ENCODE measurements around the gene FETUB. TPM values are rescaled to one million over a fixed set of nuclear protein-coding genes. Genes with fewer than 3 reads are reported as not detected.
"Not testable (repeated sequence)": the region's sequence is repeated elsewhere in the genome, so short reads cannot be mapped to it uniquely, and the experiment has no call there.

Gene FETUB
- total RNA-seq, 1 donor from 2014 or later: not detected

GRCh38 chr3:186633481-186633880 lies 6.7 kb upstream of the FETUB start:
- Mint-ChIP-seq H3K36me3 (ENCODE audit: unreplicated experiment) (no peaks in the 10 kb centered on the region), H3K9me3 (ENCODE audit: unreplicated experiment) (peaks cover 2% of the 10 kb centered on the region), H3K4me3 (ENCODE audit: unreplicated experiment) (no peak overlapping the region), H3K27me3 (ENCODE audit: unreplicated experiment) (peaks cover 1% of the 10 kb centered on the region), H3K27ac (ENCODE audit: unreplicated experiment) (no peak overlapping the region), H3K4me1 (ENCODE audit: low read depth, unreplicated experiment) (no peaks in the 10 kb centered on the region)
- TF ChIP-seq CTCF (IDR thresholded peaks at IDR 0.05; ENCODE audit: partially characterized antibody, unreplicated experiment): no peak
- no peak for DNase-seq

GRCh38 chr3:186634207-186634606 lies 6.0 kb upstream of the FETUB start:
- not testable (repeated sequence) for DNase-seq; H3K27me3 Mint-ChIP-seq (ENCODE audit: unreplicated experiment); H3K36me3 Mint-ChIP-seq (ENCODE audit: unreplicated experiment); H3K4me3 Mint-ChIP-seq (ENCODE audit: unreplicated experiment); H3K9me3 Mint-ChIP-seq (ENCODE audit: unreplicated experiment); H3K4me1 Mint-ChIP-seq (ENCODE audit: low read depth, unreplicated experiment); H3K27ac Mint-ChIP-seq (ENCODE audit: unreplicated experiment)

- Mint-ChIP-seq H3K4me3 (ENCODE audit: unreplicated experiment) (no peak overlapping the region), H3K4me1 (ENCODE audit: low read depth, unreplicated experiment) (peaks cover 2% of the 10 kb centered on the region)
Measured at GRCh38 chr3:186635532-186635931, 4.7 kb upstream of the FETUB start.

GRCh38 chr3:186636536-186636935 lies 3.7 kb upstream of the FETUB start:
- no peak for DNase-seq
- peaks cover 7% of the 10 kb centered on the region for H3K4me1 Mint-ChIP-seq (ENCODE audit: low read depth, unreplicated experiment)
- no peaks in the 10 kb centered on the region for H3K36me3 Mint-ChIP-seq (ENCODE audit: unreplicated experiment)
- TF ChIP-seq CTCF (IDR thresholded peaks at IDR 0.05; ENCODE audit: partially characterized antibody, unreplicated experiment): no peak
- H3K27ac Mint-ChIP-seq (ENCODE audit: unreplicated experiment): no peak overlapping the region
- H3K9me3 Mint-ChIP-seq (ENCODE audit: unreplicated experiment): peaks cover 2% of the 10 kb centered on the region
- H3K4me3 Mint-ChIP-seq (ENCODE audit: unreplicated experiment): no peak overlapping the region
- peaks cover 1% of the 10 kb centered on the region for H3K27me3 Mint-ChIP-seq (ENCODE audit: unreplicated experiment)

More at GRCh38 chr3:186635532-186635931, 4.7 kb upstream of the FETUB start:
- no peak for DNase-seq
- H3K27me3 Mint-ChIP-seq (ENCODE audit: unreplicated experiment): peaks cover 1% of the 10 kb centered on the region
- no peak for TF ChIP-seq CTCF (IDR thresholded peaks at IDR 0.05; ENCODE audit: partially characterized antibody, unreplicated experiment)
- H3K27ac Mint-ChIP-seq (ENCODE audit: unreplicated experiment): no peak overlapping the region
- no peaks in the 10 kb centered on the region for H3K36me3 Mint-ChIP-seq (ENCODE audit: unreplicated experiment)
- peaks cover 2% of the 10 kb centered on the region for H3K9me3 Mint-ChIP-seq (ENCODE audit: unreplicated experiment)

- no peak for DNase-seq
- no peaks in the 10 kb centered on the region for H3K36me3 Mint-ChIP-seq (ENCODE audit: unreplicated experiment)
- H3K4me1 Mint-ChIP-seq (ENCODE audit: low read depth, unreplicated experiment): peaks cover 7% of the 10 kb centered on the region
- peaks cover 2% of the 10 kb centered on the region for H3K9me3 Mint-ChIP-seq (ENCODE audit: unreplicated experiment)
- no peak for TF ChIP-seq CTCF (IDR thresholded peaks at IDR 0.05; ENCODE audit: partially characterized antibody, unreplicated experiment)
- H3K27ac Mint-ChIP-seq (ENCODE audit: unreplicated experiment): no peak overlapping the region
- H3K27me3 Mint-ChIP-seq (ENCODE audit: unreplicated experiment): peaks cover 1% of the 10 kb centered on the region
- H3K4me3 Mint-ChIP-seq (ENCODE audit: unreplicated experiment): no peak overlapping the region
Measured at GRCh38 chr3:186637686-186638085, 2.5 kb upstream of the FETUB start.

GRCh38 chr3:186638259-186638658 lies 1.9 kb upstream of the FETUB start:
- H3K27me3 Mint-ChIP-seq (ENCODE audit: unreplicated experiment): peaks cover 1% of the 10 kb centered on the region
- H3K4me3 Mint-ChIP-seq (ENCODE audit: unreplicated experiment): no peak overlapping the region
- H3K4me1 Mint-ChIP-seq (ENCODE audit: low read depth, unreplicated experiment): peaks cover 7% of the 10 kb centered on the region
- no peak overlapping the region for H3K27ac Mint-ChIP-seq (ENCODE audit: unreplicated experiment)
- no peak for TF ChIP-seq CTCF (IDR thresholded peaks at IDR 0.05; ENCODE audit: partially characterized antibody, unreplicated experiment)
- peaks cover 2% of the 10 kb centered on the region for H3K9me3 Mint-ChIP-seq (ENCODE audit: unreplicated experiment)
- no peaks in the 10 kb centered on the region for H3K36me3 Mint-ChIP-seq (ENCODE audit: unreplicated experiment)
- DNase-seq: no peak
